ENCODE results near the gene DMRT2. TPM values are rescaled to one million over a fixed set of nuclear protein-coding genes. Genes with fewer than 3 reads are reported as not detected.

DMRT2 gene
- total RNA-seq, 2 experiments from 2014 or later: not detected

DNA sequence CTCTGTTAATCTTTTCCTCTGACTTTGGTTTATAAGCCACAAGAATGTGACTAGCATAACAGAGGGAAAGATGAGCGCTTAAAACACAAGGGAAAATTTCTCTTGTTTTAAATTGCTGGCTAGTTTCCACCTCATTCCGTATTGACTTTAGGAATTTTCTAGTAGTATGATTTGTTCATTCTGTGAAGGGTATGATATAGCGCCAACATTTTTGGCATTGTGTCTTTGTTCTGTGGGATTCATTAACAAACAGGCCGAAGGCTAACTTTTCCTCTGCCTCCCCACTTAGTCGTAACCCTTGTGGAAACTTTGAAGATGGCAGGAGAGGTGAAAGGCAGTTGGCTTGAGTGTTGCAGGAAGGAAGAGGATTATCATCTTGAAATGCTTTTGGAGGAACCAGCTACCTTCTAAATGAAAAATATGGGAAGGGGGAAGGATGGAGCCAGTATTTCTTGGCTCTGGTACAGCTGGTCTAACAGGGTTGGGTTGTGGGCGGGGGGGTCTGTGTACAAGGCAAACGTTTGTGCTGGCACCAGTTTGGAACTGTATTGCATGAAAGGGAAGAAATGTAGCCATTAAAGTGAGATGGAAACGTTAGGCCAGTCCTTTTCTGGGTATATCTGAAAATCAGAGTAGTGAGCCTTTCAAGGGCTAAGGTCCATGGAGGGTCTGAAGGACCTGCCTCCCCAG, 21.5 kb upstream of the DMRT2 start:
- Mint-ChIP-seq H3K36me3 (ENCODE audit: low read depth) (no peaks in the 10 kb centered on the region), H3K4me3 (no peak overlapping the region), H3K27ac (no peak overlapping the region), H3K9me3 (no peaks in the 10 kb centered on the region), H3K27me3 (peaks cover 9% of the 10 kb centered on the region), H3K4me1 (ENCODE audit: low read depth) (no peaks in the 10 kb centered on the region)
- DNase-seq (no peak), ATAC-seq (no peak)
- POLR2A ChIA-PET: no interaction called here
- TF ChIP-seq, protein P1, sequence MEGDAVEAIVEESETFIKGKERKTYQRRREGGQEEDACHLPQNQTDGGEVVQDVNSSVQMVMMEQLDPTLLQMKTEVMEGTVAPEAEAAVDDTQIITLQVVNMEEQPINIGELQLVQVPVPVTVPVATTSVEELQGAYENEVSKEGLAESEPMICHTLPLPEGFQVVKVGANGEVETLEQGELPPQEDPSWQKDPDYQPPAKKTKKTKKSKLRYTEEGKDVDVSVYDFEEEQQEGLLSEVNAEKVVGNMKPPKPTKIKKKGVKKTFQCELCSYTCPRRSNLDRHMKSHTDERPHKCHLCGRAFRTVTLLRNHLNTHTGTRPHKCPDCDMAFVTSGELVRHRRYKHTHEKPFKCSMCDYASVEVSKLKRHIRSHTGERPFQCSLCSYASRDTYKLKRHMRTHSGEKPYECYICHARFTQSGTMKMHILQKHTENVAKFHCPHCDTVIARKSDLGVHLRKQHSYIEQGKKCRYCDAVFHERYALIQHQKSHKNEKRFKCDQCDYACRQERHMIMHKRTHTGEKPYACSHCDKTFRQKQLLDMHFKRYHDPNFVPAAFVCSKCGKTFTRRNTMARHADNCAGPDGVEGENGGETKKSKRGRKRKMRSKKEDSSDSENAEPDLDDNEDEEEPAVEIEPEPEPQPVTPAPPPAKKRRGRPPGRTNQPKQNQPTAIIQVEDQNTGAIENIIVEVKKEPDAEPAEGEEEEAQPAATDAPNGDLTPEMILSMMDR (IDR thresholded peaks at IDR 0.05): no peak
- CTCF ChIA-PET: interaction anchor here (1.6 kb wide), 1 partner anchor 19 kb away, joined by 6 read pairs; no protein-coding TSS in a partner anchor
- intact Hi-C loops (cut with micrococcal nuclease): no loop called here

GRCh38 chr9:1031951-1032601, 18.1 kb upstream of the DMRT2 start:
- Mint-ChIP-seq H3K9me3 (no peaks in the 10 kb centered on the region), H3K36me3 (ENCODE audit: low read depth) (no peaks in the 10 kb centered on the region), H3K27ac (no peak overlapping the region), H3K27me3 (peaks cover 15% of the 10 kb centered on the region), H3K4me3 (no peak overlapping the region), H3K4me1 (ENCODE audit: low read depth) (no peaks in the 10 kb centered on the region)
- ATAC-seq (no peak), DNase-seq (no peak)
- TF ChIP-seq, protein P1 (IDR thresholded peaks at IDR 0.05): no peak
- ChIA-PET POLR2A (interaction anchor here (0.7 kb wide), 1 partner anchor 858 kb away, joined by 3 read pairs; no protein-coding TSS in a partner anchor), CTCF (no interaction called here)
- intact Hi-C loops (cut with micrococcal nuclease): no loop called here

DNA sequence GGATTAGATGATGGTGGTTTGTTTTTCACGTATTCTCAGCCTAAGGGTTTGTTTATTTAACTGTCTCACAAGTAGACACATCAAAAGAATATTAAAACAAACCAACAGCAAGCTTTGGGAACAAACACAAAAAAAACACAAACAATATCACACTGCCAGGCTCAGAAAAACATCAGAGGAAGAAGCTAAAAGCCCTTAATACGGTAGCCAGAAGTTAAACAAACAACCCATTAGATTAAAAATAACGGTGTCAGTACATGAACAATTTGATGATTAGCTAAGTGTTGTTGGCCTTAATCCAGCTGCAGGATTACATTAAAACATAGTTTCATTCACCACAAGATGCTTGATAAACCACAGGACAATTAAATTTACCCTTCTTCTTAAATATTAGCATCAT, 15.9 kb upstream of the DMRT2 start:
- no peak overlapping the region for H3K27ac Mint-ChIP-seq
- no peaks in the 10 kb centered on the region for H3K9me3 Mint-ChIP-seq
- TF ChIP-seq, protein P1 (IDR thresholded peaks at IDR 0.05): no peak
- POLR2A ChIA-PET: no interaction called here
- DNase-seq (no peak), ATAC-seq (no peak)
- CTCF ChIA-PET: interaction anchor here (1.3 kb wide), 1 partner anchor 25 kb away, joined by 3 read pairs; no protein-coding TSS in a partner anchor
- peaks cover 19% of the 10 kb centered on the region for H3K27me3 Mint-ChIP-seq
- no peak overlapping the region for H3K4me3 Mint-ChIP-seq
- no peaks in the 10 kb centered on the region for H3K4me1 Mint-ChIP-seq (ENCODE audit: low read depth)
- no peaks in the 10 kb centered on the region for H3K36me3 Mint-ChIP-seq (ENCODE audit: low read depth)
- intact Hi-C loops (cut with micrococcal nuclease): no loop called here

GRCh38 chr9:1039589-1039988, 10.6 kb upstream of the DMRT2 start:
- peaks cover 5% of the 10 kb centered on the region for H3K4me1 Mint-ChIP-seq (ENCODE audit: low read depth)
- ChIA-PET POLR2A (no interaction called here), CTCF (interaction anchor here (0.9 kb wide), 1 partner anchor 30 kb away, joined by 3 read pairs; no protein-coding TSS in a partner anchor)
- H3K4me3 Mint-ChIP-seq: no peak overlapping the region
- DNase-seq: no peak
- ATAC-seq: no peak
- intact Hi-C loops (cut with micrococcal nuclease): no loop called here
- H3K27me3 Mint-ChIP-seq: peaks cover 51% of the 10 kb centered on the region
- TF ChIP-seq, protein P1 (IDR thresholded peaks at IDR 0.05): no peak
- no peak overlapping the region for H3K27ac Mint-ChIP-seq
- no peaks in the 10 kb centered on the region for H3K9me3 Mint-ChIP-seq
- H3K36me3 Mint-ChIP-seq (ENCODE audit: low read depth): no peaks in the 10 kb centered on the region

GRCh38 chr9:1042466-1042865, 7.7 kb upstream of the DMRT2 start:
- Mint-ChIP-seq H3K4me3 (peak overlapping the region; percentile 26), H3K27me3 (peaks cover 73% of the 10 kb centered on the region), H3K9me3 (no peaks in the 10 kb centered on the region), H3K36me3 (ENCODE audit: low read depth) (peaks cover 6% of the 10 kb centered on the region), H3K4me1 (ENCODE audit: low read depth) (peaks cover 14% of the 10 kb centered on the region), H3K27ac (no peak overlapping the region)
- DNase-seq (peak; percentile 49), ATAC-seq (peak; percentile 68)
- intact Hi-C loops (cut with micrococcal nuclease): no loop called here
- ChIA-PET POLR2A (no interaction called here), CTCF (no interaction called here)
- TF ChIP-seq, protein P1 (IDR thresholded peaks at IDR 0.05): peak; percentile 54
